ENCODE results near the gene SLC25A41.

The SLC25A41 gene

DNA sequence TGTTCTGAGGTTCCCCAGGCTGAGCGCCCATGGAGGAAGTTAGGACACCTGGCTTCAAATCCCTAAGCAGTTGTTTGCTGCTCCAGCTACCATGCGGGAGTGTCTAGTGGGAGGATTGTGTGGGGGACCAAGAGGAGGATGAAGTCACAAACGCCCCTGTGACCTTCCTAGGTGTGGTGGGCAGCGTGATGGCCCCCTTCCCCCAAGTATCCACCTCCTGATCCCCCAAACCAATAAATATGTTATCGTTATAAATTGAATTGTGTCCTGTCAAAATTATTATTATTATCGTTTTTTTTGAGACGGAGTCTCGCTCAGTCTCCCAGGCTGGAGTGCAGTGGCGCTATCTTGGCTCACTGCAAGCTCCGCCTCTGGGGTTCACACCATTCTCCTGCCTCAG, at the start of gene SLC25A41:
Gene SLC25A41 (minus strand): TSS at position 101 of the 400 bp plus-strand sequence. CDS start 70 bp downstream, at position 31.
- no peak for FAIRE-seq

DNA sequence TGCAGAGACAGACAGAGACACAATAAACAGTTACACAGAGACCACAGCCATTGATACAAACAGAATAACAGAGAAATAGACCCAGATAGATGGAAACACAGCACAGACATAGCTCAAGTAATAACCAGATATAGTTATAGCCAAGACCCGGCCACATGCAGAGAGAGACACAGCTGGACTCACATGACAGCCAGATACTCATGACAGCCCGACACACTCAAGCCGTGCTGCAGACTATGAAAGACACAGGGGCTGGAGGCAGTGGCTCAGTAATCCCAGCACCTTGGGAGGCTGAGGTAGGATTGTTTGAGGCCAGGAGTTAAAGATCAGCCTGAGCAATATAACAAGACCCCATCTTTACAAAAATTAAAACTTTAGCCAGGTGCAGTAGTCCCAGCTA, 49.7 kb upstream of the SLC25A41 start:
- no peak for FAIRE-seq

DNA sequence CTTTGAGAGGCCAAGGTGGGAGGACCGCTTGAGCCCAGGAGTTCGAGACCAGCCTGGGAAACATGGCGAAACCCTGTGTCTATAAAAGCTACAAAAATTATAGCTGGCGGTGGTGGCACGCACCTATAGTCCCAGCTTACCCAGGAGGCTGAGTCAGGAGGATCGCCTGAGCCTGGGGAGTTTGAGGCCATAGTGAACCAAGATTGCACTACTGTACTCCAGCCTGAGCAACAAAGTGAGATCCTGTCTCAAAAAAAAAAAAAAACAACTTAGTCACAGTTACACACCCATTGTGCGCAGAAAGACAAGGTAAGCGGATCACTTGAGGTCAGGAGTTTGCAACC, 48.8 kb upstream of the SLC25A41 start:
- FAIRE-seq: no peak

DNA sequence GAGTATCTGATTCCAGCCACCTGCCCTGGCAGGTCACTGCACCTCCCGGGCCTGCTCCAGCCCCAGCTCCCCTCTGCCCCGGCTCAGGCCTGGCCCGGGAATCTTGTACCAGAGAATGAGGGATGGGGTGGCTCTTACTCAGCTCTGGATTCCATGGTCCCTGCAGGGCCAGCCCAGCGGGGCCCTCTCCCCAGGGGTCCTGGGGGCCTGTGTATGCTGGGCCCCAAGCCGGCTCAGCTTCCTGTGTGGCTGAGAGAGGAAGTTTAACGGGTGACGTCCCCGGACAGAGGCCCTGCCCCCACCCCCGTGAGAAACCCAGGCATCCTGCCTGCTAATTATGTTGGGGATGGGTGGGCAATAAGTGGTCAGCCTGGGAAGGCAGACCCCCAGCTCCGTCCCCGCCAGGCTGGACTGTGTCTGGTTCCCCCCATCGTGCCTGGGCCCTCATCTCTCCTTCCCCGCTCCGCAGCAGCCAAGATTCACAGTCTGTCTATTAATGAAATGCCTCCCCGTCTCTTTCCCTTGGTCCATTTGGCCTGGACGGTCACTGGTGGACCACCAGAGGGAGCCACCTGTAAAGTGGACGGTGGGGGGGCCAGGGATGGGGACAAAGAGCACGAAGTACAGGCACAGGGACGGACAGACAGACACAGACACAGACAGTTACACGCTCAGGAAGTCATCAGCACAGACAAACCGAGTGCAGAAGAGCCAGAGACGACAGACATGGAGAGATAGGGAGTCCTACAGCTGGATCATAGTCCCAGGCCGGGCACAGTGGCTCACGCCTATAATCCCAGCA, 48.2 kb upstream of the SLC25A41 start, which contains the start of gene DENND1C:
Gene DENND1C (minus strand): TSS at position 247 of the 802 bp plus-strand sequence. CDS start 92 bp downstream, at position 155.
- FAIRE-seq: no peak

DNA sequence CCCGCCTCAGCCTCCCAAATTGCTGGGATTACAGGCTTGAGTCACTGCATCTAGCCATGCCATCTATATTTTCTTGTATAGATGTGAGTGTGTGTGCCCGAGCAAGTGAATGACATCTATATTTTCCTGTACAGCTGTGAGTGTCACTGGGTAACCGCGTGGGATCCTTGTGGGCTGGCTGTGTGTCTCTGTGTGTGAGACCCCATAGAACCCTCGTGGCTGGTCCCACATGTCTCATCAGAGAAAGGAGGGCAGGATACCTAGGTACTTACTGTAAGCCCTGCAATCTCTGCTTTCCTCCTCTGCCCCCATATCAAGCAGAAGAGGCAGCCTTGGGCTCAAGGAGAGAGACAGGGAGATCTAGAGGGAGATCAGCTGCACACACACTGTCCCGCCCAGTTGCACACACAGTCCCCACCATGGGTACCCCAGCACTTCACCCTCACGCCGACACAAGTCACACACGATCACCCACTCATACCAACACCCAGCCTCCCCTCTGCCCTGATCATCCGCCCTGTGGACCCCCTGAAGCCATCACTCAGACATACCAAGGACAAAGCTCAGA, 47.4 kb upstream of the SLC25A41 start:
- FAIRE-seq: no peak

DNA sequence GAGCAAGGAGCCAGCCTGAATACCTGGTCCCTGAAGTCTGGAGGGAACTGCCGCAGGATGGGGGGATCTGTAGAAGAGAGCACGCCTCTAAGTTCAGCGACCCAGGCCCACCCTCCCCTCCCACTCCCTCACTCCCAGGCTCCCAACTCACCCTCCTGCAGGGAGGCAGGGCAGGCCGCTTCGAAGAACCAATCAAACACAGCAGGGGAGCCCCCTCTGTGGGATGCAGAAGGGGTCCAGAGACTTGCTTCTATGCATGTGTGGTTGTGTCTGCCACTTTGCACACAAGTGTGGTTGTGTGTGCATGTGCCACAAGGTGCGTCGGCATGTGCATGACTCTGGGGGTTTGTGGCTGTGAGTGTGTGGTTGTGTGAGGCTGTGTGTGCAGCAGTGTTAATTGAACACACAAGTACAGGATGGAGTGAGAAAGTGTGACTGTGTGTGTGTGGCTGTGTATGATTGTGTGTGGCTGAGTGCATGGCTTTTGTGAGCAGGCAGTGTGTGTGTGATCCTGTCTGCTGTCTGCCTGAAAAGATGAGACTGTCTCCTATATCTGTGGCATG, 46.4 kb upstream of the SLC25A41 start:
- FAIRE-seq: no peak

DNA sequence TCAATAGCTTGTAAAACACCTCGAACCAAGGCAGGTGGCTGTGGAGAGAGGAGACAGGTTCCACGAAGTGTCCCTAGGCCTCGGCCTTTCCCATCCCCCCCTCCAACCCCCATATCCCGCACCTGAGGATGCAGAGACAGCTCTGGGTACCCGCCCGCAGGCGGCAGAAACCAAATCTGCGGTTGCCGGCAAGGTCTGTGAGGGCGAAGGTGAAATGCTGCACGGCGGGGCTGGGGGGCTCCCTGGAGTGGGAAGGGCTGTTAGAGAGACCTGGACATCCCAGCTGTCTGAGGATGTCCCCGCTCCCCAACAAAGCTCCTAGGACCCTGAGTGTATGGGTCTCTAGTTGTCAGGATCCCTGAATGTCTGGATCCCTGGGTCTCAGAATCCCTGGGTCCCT, 45.3 kb upstream of the SLC25A41 start:
- no peak for FAIRE-seq

DNA sequence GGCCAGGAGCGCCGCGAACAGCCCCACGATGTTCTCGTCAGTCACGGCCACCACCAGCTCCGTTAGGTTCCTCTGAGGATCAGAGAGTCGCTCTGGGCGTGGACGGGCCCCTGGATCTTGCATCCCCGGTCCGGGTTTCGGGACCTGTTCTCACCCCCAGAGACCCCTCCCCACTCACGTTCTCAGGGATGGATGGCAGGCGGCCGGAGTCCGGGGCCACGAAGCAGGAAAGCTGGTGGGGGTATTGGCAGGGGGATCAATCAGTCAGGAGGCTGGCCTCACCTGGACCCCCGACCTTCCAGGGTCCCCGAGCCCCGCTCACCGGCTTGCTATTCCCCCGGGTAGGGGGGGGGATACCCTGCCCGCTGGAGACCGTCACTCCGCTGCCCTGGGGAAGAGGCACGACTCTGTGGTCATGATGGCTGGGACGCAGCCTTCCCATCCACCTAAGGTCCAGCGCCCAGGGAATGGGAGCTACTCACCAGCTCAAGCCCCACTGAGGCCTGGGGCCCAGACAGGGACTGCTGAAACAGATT, 43.4 kb upstream of the SLC25A41 start:
- FAIRE-seq: no peak

DNA sequence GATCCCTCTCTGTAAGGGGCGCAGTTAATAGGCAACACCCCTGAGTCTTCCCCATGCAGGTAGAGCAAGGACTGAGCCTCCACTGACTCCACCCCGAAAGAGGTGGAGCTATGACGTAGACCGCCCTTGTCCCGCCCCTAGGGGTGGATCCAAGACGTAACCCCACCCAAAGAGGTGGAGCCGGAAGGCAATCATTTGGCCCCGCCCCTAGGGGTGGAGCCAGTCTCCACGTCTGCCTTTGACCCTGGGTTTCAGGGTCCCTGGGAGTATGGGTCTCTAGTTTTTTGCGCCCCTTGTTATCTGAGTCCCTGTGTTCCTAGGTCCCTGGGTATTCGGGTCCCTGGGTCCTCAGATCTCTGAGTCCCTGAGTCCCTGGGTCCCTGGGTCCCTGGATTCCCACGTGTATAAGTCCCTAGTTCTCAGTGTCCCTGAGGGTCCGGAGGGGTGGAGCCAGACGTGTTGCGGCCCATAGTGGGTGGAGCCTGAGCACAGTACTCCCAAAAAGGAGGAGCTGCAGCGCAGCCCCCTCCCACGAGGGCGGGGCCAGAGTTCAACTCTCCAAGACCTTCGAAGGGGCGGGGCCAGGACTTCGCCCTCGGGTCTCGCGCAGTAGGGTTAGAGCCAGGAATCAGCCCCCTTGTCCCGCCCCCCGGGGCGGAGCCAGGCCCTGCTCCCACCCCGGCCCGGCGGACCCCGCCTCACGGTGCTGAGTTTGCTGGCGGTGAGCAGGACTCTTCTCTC, 42.8 kb upstream of the SLC25A41 start:
- FAIRE-seq: no peak

DNA sequence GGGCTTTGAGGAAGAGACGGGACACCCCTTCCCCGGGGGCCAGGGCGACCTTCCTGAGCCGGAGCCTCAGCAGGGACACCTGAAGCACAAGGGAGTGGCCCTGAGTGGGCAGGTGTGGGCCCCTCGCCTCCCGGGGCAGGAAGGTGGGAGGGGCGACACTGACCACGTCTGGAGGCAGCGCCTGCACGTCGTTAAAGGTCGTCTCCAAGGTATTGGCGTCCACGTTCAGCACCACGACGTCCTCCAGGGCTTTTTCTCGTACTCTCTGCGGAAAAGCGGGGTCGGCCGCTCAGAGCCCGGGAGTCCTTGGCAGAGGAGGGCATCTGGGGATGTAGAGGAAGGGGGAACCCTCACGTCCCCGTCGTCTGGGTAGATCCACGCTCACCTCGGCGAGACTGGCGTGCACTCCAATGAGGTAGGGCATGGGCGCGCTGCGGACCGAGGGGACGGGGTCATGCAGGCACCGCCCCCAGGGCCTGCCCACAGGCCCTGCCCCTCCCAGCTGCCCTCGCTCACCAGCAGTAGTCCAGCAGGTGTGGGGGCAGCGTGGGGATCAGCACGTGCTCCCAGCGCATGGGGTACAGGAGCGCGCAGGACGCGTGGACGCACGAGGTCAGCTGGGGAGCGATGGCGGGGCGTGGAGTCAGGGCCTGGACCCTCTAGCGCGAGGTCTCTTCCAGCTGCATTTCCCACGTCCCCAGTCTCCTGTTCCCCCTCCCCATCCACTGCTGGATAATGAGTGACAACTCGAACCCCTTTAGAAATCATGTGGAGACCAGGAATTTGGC, 42.0 kb upstream of the SLC25A41 start:
- FAIRE-seq: no peak

DNA sequence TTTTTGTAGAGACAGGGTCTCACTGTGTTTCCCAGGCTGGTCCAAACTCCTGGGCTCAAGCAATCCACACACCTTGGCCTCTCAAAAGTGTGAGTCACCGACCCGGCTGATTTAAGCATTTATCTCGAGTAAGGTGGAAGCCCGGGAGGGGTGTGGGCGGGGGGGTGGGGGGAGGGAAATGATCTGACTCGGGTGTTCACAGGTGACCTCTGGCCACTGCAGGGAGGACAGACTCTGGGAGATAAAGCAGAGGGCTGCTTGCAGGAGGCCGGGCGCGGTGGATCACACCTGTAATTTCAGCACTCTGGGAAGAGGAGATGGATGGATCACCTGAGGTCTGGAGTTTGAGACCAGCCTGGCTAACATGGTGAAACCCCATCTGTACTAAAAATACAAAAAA, 40.1 kb upstream of the SLC25A41 start:
- FAIRE-seq: no peak

DNA sequence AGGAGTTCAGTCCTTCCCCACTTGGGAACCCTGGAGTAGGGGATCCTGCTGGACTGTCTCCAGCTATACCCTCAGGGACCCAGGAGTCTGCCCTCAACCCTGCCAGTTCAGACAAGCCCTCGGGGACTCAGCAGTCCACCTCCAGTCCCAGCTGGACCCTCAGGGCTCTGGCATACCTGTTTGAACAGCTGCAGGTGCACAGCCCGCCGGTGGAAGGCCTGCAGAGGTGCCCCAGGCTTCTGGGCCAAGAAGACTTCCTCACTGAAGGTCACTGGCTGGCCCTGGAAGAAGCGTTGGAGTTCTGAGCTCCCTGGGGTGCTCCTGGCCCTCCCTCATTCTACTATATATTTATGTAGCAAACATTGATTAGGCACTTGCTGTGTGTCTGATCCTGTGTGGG, 39.1 kb upstream of the SLC25A41 start:
- FAIRE-seq: no peak

DNA sequence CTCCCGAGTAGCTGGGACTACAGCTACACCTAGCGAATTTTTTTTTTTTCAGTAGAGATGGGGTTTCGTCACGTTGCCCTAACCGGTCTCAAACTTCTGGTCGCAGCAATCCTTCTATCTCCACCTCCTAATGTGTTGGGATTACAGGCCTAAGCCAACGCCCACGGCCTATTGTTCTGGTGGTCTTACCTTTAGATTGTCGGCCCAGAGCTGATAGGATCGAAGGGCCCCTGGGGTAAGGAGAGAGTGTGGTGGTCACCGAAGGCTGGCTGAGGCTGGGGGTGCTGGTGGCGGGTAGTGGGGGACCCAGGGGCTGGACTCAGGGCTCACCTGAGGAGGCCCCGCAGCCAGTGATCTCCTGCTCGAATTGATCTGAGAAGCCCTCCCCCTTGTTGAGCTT, 37.5 kb upstream of the SLC25A41 start:
- no peak for FAIRE-seq

DNA sequence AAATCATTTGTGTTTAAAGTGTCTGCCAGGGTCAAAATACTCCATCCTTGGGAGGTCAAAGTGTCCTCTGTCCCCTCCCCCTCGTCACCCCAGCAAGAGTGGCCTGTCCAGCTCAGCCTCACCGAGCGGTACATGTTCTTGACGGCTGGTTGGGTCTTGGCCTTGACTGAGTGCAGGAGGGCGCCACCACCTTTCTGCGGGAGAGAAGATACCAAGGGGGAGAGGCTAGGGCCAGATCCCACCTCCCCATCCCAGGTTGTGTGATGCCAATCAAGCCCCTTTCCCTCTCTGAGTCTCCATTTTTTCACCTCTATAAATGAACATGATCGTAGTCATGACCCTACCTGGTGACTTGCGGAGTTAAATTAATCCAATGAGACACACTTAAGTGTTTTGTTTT, 36.6 kb upstream of the SLC25A41 start:
- FAIRE-seq: no peak

DNA sequence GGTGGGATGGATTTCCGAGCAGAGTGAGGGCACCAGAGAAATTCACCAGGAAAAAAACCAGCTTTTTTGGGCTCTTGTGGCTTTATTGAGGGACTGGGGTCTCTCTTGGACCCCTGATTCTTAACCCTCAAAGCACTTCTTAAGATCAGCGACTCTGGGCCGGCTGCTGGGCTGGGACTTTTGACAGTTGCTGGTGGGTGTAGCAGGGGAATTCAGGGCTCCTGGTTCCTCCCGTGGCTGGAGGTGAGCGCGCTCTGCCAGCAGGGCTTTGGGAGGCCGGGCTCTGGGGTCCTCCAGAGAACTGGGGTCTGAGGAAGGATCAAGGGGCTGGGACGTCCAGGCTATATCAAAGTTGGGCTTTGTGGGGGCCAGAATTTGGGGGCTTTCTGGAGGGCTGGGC, 33.8 kb upstream of the SLC25A41 start:
- no peak for FAIRE-seq

DNA sequence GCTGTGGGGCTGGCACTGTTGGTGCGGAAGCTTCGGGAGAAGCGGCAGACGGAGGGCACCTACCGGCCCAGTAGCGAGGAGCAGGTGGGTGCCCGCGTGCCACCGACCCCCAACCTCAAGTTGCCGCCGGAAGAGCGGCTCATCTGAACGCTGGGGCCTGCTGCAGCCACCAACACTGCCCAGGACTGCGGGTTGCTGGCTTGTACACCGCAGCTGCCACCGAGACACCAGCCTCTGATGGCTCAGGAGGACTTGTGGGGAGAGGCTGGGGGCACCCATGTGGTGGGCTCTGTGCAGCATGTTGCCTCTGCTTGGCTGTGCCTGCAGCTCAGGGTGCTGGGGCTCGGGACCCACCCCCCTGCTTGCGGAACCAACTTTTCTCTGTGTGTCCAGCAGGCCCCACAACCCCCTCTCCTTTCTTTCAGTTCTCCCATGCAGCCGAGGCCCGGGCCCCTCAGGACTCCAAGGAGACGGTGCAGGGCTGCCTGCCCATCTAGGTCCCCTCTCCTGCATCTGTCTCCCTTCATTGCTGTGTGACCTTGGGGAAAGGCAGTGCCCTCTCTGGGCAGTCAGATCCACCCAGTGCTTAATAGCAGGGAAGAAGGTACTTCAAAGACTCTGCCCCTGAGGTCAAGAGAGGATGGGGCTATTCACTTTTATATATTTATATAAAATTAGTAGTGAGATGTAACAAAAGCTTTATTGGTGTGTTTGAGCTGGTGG, 33.1 kb upstream of the SLC25A41 start:
- no peak for FAIRE-seq

DNA sequence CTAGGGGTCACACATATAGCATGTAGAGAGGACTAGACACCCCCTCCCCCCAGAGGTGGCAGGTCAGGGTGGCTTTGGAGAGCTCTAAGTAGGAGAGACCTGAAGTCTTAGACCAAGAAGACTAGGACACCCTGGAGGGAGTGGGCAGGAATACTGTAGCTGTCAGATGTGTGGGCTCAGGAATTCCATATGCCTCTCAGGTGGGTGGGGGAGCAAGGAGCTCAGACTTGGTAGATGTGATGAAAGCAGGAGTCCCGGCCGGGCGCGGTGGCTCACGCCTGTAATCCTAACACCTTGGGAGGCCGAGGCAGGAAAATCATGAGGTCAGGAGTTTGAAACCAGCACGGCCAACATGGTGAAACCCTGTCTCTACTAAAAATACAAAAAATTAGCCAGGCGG, 32.1 kb upstream of the SLC25A41 start:
- FAIRE-seq: no peak

DNA sequence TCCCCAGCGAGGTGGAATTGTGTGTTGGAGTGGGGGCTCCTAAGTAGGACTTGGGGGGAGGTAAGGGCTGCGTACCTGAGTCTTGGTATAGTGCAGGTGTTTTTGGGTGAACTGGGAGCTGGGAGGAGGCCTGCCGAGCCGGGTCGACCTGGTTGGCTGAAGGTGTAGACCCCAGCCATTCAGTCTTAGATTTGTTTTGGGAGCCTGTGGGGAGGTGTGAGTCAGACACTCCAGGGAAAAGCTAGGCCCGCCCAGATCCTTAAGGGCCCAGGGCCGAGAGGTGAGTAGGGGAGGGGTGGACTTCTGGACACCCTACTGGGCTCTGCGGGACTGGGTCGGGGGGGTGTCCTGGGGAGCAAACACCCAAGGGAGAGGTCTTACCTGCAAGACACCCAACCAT, 31.4 kb upstream of the SLC25A41 start:
- no peak for FAIRE-seq

DNA sequence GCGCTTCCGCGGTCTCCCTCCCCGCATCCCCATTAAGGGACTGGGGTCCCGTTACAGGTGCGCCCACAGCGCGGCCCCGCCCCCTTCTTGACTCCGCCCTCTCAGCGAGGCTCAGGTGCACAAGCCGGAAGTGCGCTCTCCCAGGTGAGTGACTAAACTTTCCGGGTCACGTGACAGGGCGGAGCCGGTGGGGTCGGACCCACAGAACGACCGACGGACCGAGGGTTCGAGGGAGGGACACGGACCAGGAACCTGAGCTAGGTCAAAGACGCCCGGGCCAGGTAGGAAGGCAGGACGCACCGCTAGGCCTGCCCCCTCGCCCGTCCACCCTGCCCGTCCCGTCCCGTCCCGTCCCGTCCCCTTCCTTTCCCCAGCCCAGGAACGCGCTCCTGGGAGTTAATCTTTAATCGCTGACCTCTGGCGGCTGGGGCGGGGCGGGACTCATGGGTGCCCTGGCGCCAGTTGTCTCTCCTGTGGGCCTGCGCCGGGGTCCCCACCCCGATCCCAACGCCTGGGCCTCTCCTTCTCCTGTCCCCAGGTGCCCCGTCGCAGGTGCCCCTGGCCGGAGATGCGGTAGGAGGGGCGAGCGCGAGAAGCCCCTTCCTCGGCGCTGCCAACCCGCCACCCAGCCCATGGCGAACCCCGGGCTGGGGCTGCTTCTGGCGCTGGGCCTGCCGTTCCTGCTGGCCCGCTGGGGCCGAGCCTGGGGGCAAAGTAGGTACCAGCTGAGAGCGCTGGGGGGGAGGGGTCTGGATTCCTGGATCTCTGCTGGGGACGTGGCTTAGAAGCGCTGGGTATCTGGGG, 30.7 kb upstream of the SLC25A41 start, which contains the start of gene CRB3:
Gene CRB3 (plus strand): TSS at position 202 of the 804 bp plus-strand sequence. CDS start 431 bp downstream, at position 633.
- no peak for FAIRE-seq

DNA sequence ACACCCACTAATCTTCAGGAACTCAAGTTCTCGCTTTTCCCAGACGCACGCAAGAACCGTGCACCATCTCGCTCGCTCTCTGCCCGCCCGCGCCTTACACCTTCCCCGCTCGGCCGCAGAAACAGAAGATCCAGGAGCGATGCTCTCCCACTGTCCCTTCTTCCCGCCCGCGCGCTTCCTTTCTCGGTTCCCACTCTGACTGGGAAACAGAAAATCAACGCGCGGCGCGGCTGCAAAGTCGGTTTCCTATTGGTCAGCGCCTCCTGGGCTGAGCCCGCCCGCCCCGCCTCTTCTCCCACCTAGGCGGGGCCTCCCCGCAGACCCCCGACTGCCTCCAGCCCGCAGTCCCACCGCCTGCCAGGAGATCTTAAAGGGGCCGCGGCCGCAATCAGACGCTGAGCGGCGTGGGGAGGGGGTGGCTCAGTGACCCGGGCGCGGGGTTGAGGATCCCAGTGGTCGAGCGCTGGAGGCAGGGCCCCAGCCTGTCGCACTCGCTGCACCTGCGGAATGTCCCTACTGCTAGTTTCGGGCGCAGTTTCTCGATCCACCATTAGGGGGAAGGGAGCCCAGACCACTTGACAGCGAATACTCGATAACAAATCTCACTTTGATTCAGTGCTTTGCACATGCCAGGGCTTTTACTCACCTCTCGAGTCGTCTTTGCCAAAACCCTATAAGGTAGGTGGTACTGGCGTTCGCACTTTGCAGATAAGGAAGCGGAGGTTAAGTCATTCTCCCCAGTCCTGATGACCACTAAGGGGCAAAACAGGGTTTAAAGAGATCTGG, 26.7 kb upstream of the SLC25A41 start:
- FAIRE-seq: peak; percentile 90

Measured in endometrium (tissue), 2 donors.